ENCODE measurements around the gene LCN9. TPM values are rescaled to one million over a fixed set of nuclear protein-coding genes. Genes with fewer than 3 reads are reported as not detected.

The LCN9 gene
- total and polyA plus RNA-seq, 2 of the 13 experiments (the other 11 are each of a cell fraction or from before 2014, with no cell fraction given) = not detected

DNA sequence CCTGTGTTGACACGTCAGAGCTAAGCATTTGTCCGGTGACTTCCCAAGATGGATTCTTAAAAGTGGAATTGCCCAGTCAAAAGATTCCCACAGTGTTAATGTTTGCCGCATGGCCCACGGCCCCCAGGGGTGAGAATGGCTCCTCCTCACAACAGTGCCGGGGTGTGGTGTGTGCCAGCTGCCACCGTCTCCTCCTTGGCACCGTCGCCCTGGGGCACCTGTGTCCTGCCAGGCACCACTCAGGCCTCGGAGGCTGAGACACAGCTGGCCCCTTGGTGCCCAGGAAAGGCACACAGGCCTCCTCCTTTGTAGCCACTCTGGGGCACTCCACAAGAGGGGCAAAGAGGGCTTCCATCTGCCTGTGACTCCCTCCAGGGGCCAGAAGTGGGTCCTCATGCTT is 43.2 kb downstream of the LCN9 start:
- WGBS (ENCODE audit: low lambda C conversion rate) = 0% methylated on average over 4 of the region's 9 CpGs
- intact Hi-C loops (cut with micrococcal nuclease; ENCODE audit: unreplicated experiment) = no loop called here
- DNase-seq (ENCODE audit: low spot score) = no peak
- H2AFZ ChIP-seq (ENCODE audit: low read length) = no peak overlapping the region
- H3K4me3 ChIP-seq (replicated peaks in 1 of 3; ENCODE audit: insufficient read depth in 1 of 3, low read depth in 2 of 3, low read length in 3 of 3) = no peak overlapping the region
- ChIA-PET POLR2A (interaction anchor here (1.2 kb wide), 1 partner anchor 12 kb away, joined by 3 read pairs; no protein-coding TSS in a partner anchor), CTCF (ENCODE audit: low intra/inter-chr PET ratio, low total read pairs) (no interaction called here)
- no peak overlapping the region for H3K4me2 ChIP-seq (ENCODE audit: low read depth, low read length)
- no TSS peak for BruUV-seq (replicated peaks)
- FAIRE-seq = no peak
- no peaks in the 10 kb centered on the region for H3K36me3 ChIP-seq (replicated peaks in 1 of 2; ENCODE audit: control insufficient read depth in 1 of 2, insufficient read depth in 2 of 2, low read length in 2 of 2)
- no peaks in the 10 kb centered on the region for H3K9me3 ChIP-seq (ENCODE audit: low read length)
- no peak for ATAC-seq
- H3K4me1 ChIP-seq (ENCODE audit: insufficient read depth, low read length) = no peaks in the 10 kb centered on the region
- in situ Hi-C loops (cut with HindIII; ENCODE audit: extremely low pct_ligation_motif_present, low pct_unique_long_range_greater_than_20kb) = no loop called here
- no peaks in the 10 kb centered on the region for H4K20me1 ChIP-seq (ENCODE audit: insufficient read depth, low read length)
- no peak overlapping the region for H3K27ac ChIP-seq (ENCODE audit: extremely low read length, insufficient read depth, low read length)
- H3K27me3 ChIP-seq (ENCODE audit: control insufficient read depth in 1 of 2, insufficient read depth in 2 of 2, low read length in 2 of 2) = peaks cover 5 to 69% of the 10 kb centered on the region in 2 experiments; a peak in 4 of 5 replicates
- TF ChIP-seq ZFP36 (IDR thresholded peaks at IDR 0.05; ENCODE audit: borderline replicate concordance, low read depth, low read length, partially characterized antibody) = no peak
- no peak for TF ChIP-seq MIER3 (CRISPR knock-in tag; IDR thresholded peaks at IDR 0.05; ENCODE audit: borderline replicate concordance)
- TF ChIP-seq ZNF510 (CRISPR knock-in tag; IDR thresholded peaks at IDR 0.05; ENCODE audit: low read depth) = no peak
- no peak for TF ChIP-seq ZNF337 (CRISPR knock-in tag; IDR thresholded peaks at IDR 0.05; ENCODE audit: borderline replicate concordance, low read depth)
- TF ChIP-seq ZNF205 (CRISPR knock-in tag; IDR thresholded peaks at IDR 0.05) = no peak
- no peak for TF ChIP-seq AGO2 (optimal IDR thresholded peaks at IDR 0.05; ENCODE audit: low read depth, low read length)
- TF ChIP-seq ZNF780A (CRISPR knock-in tag; IDR thresholded peaks at IDR 0.05) = no peak
- TF ChIP-seq, protein P1, sequence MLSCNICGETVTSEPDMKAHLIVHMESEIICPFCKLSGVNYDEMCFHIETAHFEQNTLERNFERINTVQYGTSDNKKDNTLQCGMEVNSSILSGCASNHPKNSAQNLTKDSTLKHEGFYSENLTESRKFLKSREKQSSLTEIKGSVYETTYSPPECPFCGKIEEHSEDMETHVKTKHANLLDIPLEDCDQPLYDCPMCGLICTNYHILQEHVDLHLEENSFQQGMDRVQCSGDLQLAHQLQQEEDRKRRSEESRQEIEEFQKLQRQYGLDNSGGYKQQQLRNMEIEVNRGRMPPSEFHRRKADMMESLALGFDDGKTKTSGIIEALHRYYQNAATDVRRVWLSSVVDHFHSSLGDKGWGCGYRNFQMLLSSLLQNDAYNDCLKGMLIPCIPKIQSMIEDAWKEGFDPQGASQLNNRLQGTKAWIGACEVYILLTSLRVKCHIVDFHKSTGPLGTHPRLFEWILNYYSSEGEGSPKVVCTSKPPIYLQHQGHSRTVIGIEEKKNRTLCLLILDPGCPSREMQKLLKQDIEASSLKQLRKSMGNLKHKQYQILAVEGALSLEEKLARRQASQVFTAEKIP (CRISPR knock-in tag; IDR thresholded peaks at IDR 0.05; ENCODE audit: borderline replicate concordance) = no peak
- no peaks in the 10 kb centered on the region for H3K79me2 ChIP-seq (ENCODE audit: insufficient read depth, low read length)
- no peak overlapping the region for H3K9ac ChIP-seq (ENCODE audit: insufficient read depth, low read depth, low read length)
